ENCODE measurements around the gene FRRS1L. TPM values are rescaled to one million over a fixed set of nuclear protein-coding genes. Genes with fewer than 3 reads are reported as not detected.
A peak's percentile ranks its signal among the peaks of the same experiment; 100 is the strongest.

The FRRS1L gene
- total and polyA plus RNA-seq, 2 of the 4 experiments (the other 2 are of a cell fraction): under 0.01 to 0.05 TPM

GRCh38 chr9:109176386-109176785 is 9.3 kb upstream of the FRRS1L start:
- H3K9me1 ChIP-seq (ENCODE audit: insufficient read depth, low read length): no peaks in the 10 kb centered on the region
- no peaks in the 10 kb centered on the region for H3K4me1 ChIP-seq (ENCODE audit: control insufficient read depth, insufficient read depth, low read length)
- TF ChIP-seq RFX5 (IDR thresholded peaks at IDR 0.05; ENCODE audit: low read depth, low read length) (no peak), CEBPB (IDR thresholded peaks at IDR 0.05; ENCODE audit: low read depth, low read length) (no peak), RAD21 (IDR thresholded peaks at IDR 0.05; ENCODE audit: low read length) (no peak), FOS (IDR thresholded peaks at IDR 0.05; ENCODE audit: low read depth, low read length) (no peak), SMC3 (IDR thresholded peaks at IDR 0.05; ENCODE audit: low read depth, low read length) (no peak), CTCF (conservative IDR thresholded peaks at IDR 0.05; ENCODE audit: low read depth, low read length) (no peak), MXI1 (IDR thresholded peaks at IDR 0.05; ENCODE audit: borderline replicate concordance, low read depth, low read length) (no peak), MAFK (IDR thresholded peaks at IDR 0.05; ENCODE audit: low read depth, low read length) (no peak), CHD1 (IDR thresholded peaks at IDR 0.05; ENCODE audit: low read depth, low read length) (no peak), MAZ (IDR thresholded peaks at IDR 0.05; ENCODE audit: borderline replicate concordance, low read depth, low read length) (no peak), BHLHE40 (IDR thresholded peaks at IDR 0.05; ENCODE audit: low read depth, low read length) (no peak)
- TF ChIP-seq, protein P1, sequence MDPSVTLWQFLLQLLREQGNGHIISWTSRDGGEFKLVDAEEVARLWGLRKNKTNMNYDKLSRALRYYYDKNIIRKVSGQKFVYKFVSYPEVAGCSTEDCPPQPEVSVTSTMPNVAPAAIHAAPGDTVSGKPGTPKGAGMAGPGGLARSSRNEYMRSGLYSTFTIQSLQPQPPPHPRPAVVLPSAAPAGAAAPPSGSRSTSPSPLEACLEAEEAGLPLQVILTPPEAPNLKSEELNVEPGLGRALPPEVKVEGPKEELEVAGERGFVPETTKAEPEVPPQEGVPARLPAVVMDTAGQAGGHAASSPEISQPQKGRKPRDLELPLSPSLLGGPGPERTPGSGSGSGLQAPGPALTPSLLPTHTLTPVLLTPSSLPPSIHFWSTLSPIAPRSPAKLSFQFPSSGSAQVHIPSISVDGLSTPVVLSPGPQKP (IDR thresholded peaks at IDR 0.05; ENCODE audit: borderline replicate concordance, low read depth, low read length): no peak
- TF ChIP-seq, protein P2, sequence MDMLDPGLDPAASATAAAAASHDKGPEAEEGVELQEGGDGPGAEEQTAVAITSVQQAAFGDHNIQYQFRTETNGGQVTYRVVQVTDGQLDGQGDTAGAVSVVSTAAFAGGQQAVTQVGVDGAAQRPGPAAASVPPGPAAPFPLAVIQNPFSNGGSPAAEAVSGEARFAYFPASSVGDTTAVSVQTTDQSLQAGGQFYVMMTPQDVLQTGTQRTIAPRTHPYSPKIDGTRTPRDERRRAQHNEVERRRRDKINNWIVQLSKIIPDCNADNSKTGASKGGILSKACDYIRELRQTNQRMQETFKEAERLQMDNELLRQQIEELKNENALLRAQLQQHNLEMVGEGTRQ (IDR thresholded peaks at IDR 0.05; ENCODE audit: low read depth, low read length): no peak
- no peak overlapping the region for H3K27ac ChIP-seq (ENCODE audit: insufficient read depth, low read length)
- DNase-seq (no peak), ATAC-seq (ENCODE audit: low read depth) (no peak)
- ChIA-PET CTCF (no interaction called here), POLR2A (ENCODE audit: unreplicated experiment) (no interaction called here)
- H3K4ac ChIP-seq (ENCODE audit: low read depth, low read length): no peak overlapping the region
- no peak overlapping the region for H2BK20ac ChIP-seq (ENCODE audit: low read depth, low read length)
- H4K91ac ChIP-seq (ENCODE audit: insufficient read depth, low read depth, low read length): no peak overlapping the region
- no peak overlapping the region for H3K18ac ChIP-seq (ENCODE audit: low read depth, low read length)
- H3K27me3 ChIP-seq (ENCODE audit: control insufficient read depth, insufficient read depth, low read length): peaks cover 29% of the 10 kb centered on the region
- no peak overlapping the region for H3K4me2 ChIP-seq (ENCODE audit: low read depth, low read length)
- no TSS peak for BruUV-seq (replicated peaks)
- H4K8ac ChIP-seq (ENCODE audit: low read depth in 2 of 2, low read length in 2 of 2): no peak overlapping the region
- no CpG with 5 or more reads among the region's 8 CpGs for WGBS, 2 experiments (ENCODE audit: extremely low coverage in 2 of 2, insufficient read length in 1 of 2)
- dilution Hi-C loops (cut with HindIII; ENCODE audit: low sequenced_read_pairs, unreplicated experiment) (no loop called here), in situ Hi-C loops (cut with MboI; ENCODE audit: low sequenced_read_pairs) (loop anchor here (25.0 kb wide), 1 partner anchor 136 kb away; the partner anchor contains the start of gene EPB41L4B), intact Hi-C loops (cut with micrococcal nuclease) (no loop called here)
- no peak overlapping the region for H2BK15ac ChIP-seq (ENCODE audit: low read depth, low read length)
- H2AK5ac ChIP-seq (ENCODE audit: low read depth, low read length): no peak overlapping the region
- H4K5ac ChIP-seq (ENCODE audit: low read depth, low read length): no peak overlapping the region
- H3K14ac ChIP-seq (replicated peaks; ENCODE audit: low read depth, low read length): no peak overlapping the region
- H3K4me3 ChIP-seq (ENCODE audit: insufficient read depth, low read depth, low read length): no peak overlapping the region
- H3K56ac ChIP-seq (ENCODE audit: extremely low read depth, insufficient read depth, low read length): no peak overlapping the region
- H3K79me1 ChIP-seq (ENCODE audit: low read depth in 1 of 2, low read length in 2 of 2): no peaks in the 10 kb centered on the region
- H2AFZ ChIP-seq (replicated peaks; ENCODE audit: low read length, poor library complexity): peak overlapping the region; percentile 39
- no peak overlapping the region for H2AK9ac ChIP-seq (replicated peaks; ENCODE audit: low read depth, low read length, poor library complexity)
- H3K36me3 ChIP-seq (ENCODE audit: control insufficient read depth, insufficient read depth, low read length): no peaks in the 10 kb centered on the region
- no peak overlapping the region for H3K9ac ChIP-seq (ENCODE audit: low read depth, low read length)
- no peak overlapping the region for H2BK5ac ChIP-seq (ENCODE audit: low read depth, low read length, poor library complexity, severe bottlenecking)
- no peaks in the 10 kb centered on the region for H4K20me1 ChIP-seq (ENCODE audit: insufficient read depth, low read length)
- H3K23ac ChIP-seq (ENCODE audit: low read depth, low read length): no peak overlapping the region
- no peak overlapping the region for H2BK120ac ChIP-seq (ENCODE audit: low read depth, low read length)
- no peaks in the 10 kb centered on the region for H3K9me3 ChIP-seq (ENCODE audit: control insufficient read depth, insufficient read depth, low read length)

All from IMR-90 (cell line).